HL-60 (cell line): ENCODE results near the gene SLC28A2.

Experiments used
- CTCF ChIP-seq: IDR thresholded peaks from one replicate; pipeline ENCODE4 v1.5.1; 2011; ENCODE audit warnings: low read length, control low read depth, inconsistent platforms; ENCODE audit not compliant: insufficient read depth
- GABPA ChIP-seq: IDR thresholded peaks from 2 replicates; pipeline ENCODE4 v1.6.1; 2012; ENCODE audit warnings: low read depth
- POLR2AphosphoS5 ChIP-seq: IDR thresholded peaks from 2 replicates; pipeline ENCODE4 v1.6.1; 2012; ENCODE audit warnings: low read depth
- SPI1 ChIP-seq: IDR thresholded peaks from 2 replicates; pipeline ENCODE4 v1.6.1; 2012; ENCODE audit warnings: low read depth, mild to moderate bottlenecking, borderline replicate concordance
- TF ChIP-seq, protein P1 (sequence below): IDR thresholded peaks from 2 replicates; pipeline ENCODE4 v1.6.1; 2012; ENCODE audit warnings: low read depth; ENCODE audit not compliant: insufficient replicate concordance

GRCh38 chr15:45225506-45226273, 26.3 kb upstream of the SLC28A2 start:
- TF ChIP-seq CTCF = no peak
- TF ChIP-seq, protein P1, sequence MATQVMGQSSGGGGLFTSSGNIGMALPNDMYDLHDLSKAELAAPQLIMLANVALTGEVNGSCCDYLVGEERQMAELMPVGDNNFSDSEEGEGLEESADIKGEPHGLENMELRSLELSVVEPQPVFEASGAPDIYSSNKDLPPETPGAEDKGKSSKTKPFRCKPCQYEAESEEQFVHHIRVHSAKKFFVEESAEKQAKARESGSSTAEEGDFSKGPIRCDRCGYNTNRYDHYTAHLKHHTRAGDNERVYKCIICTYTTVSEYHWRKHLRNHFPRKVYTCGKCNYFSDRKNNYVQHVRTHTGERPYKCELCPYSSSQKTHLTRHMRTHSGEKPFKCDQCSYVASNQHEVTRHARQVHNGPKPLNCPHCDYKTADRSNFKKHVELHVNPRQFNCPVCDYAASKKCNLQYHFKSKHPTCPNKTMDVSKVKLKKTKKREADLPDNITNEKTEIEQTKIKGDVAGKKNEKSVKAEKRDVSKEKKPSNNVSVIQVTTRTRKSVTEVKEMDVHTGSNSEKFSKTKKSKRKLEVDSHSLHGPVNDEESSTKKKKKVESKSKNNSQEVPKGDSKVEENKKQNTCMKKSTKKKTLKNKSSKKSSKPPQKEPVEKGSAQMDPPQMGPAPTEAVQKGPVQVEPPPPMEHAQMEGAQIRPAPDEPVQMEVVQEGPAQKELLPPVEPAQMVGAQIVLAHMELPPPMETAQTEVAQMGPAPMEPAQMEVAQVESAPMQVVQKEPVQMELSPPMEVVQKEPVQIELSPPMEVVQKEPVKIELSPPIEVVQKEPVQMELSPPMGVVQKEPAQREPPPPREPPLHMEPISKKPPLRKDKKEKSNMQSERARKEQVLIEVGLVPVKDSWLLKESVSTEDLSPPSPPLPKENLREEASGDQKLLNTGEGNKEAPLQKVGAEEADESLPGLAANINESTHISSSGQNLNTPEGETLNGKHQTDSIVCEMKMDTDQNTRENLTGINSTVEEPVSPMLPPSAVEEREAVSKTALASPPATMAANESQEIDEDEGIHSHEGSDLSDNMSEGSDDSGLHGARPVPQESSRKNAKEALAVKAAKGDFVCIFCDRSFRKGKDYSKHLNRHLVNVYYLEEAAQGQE = no peak
- no peak for TF ChIP-seq POLR2AphosphoS5
- no peak for TF ChIP-seq GABPA
- no peak for TF ChIP-seq SPI1
